Measurements from ENCODE around the gene KLLN.
A peak's percentile ranks its signal among the peaks of the same experiment; 100 is the strongest.

The KLLN gene

DNA sequence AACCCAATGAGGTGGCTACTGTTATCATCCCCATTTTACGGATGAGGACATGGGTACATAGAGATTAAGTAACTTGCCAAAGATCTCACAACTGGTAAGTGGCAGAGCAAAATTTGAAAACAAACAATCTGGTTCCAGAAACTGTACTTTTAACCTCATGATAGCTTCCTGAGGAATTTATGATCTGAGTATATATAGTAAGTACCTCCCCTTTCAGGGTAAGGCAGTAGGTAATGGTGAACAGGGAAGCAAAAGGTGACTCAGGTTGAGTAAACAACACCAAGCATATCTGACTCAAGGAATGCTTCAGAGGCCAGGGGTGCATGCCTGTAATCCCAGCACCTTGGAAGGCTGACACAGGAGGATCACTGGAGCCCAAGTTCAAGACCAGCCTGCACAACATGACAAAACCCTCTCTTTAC is 21.1 kb downstream of the KLLN start:
- no peak overlapping the region for H3K4me3 ChIP-seq (replicated peaks; ENCODE audit: insufficient read depth, low read length)
- DNase-seq (ENCODE audit: low read depth in 1 of 2, low spot score in 1 of 2), result no peak
- TF ChIP-seq, protein P1, sequence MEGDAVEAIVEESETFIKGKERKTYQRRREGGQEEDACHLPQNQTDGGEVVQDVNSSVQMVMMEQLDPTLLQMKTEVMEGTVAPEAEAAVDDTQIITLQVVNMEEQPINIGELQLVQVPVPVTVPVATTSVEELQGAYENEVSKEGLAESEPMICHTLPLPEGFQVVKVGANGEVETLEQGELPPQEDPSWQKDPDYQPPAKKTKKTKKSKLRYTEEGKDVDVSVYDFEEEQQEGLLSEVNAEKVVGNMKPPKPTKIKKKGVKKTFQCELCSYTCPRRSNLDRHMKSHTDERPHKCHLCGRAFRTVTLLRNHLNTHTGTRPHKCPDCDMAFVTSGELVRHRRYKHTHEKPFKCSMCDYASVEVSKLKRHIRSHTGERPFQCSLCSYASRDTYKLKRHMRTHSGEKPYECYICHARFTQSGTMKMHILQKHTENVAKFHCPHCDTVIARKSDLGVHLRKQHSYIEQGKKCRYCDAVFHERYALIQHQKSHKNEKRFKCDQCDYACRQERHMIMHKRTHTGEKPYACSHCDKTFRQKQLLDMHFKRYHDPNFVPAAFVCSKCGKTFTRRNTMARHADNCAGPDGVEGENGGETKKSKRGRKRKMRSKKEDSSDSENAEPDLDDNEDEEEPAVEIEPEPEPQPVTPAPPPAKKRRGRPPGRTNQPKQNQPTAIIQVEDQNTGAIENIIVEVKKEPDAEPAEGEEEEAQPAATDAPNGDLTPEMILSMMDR (IDR thresholded peaks at IDR 0.05; ENCODE audit: insufficient read depth, low read length), result no peak
- TF ChIP-seq, protein P2, sequence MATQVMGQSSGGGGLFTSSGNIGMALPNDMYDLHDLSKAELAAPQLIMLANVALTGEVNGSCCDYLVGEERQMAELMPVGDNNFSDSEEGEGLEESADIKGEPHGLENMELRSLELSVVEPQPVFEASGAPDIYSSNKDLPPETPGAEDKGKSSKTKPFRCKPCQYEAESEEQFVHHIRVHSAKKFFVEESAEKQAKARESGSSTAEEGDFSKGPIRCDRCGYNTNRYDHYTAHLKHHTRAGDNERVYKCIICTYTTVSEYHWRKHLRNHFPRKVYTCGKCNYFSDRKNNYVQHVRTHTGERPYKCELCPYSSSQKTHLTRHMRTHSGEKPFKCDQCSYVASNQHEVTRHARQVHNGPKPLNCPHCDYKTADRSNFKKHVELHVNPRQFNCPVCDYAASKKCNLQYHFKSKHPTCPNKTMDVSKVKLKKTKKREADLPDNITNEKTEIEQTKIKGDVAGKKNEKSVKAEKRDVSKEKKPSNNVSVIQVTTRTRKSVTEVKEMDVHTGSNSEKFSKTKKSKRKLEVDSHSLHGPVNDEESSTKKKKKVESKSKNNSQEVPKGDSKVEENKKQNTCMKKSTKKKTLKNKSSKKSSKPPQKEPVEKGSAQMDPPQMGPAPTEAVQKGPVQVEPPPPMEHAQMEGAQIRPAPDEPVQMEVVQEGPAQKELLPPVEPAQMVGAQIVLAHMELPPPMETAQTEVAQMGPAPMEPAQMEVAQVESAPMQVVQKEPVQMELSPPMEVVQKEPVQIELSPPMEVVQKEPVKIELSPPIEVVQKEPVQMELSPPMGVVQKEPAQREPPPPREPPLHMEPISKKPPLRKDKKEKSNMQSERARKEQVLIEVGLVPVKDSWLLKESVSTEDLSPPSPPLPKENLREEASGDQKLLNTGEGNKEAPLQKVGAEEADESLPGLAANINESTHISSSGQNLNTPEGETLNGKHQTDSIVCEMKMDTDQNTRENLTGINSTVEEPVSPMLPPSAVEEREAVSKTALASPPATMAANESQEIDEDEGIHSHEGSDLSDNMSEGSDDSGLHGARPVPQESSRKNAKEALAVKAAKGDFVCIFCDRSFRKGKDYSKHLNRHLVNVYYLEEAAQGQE (IDR thresholded peaks at IDR 0.05; ENCODE audit: insufficient replicate concordance, low read depth), result no peak
- TF ChIP-seq SPI1 (IDR thresholded peaks at IDR 0.05; ENCODE audit: borderline replicate concordance, low read depth) (no peak), GABPA (IDR thresholded peaks at IDR 0.05; ENCODE audit: low read depth) (no peak), POLR2AphosphoS5 (IDR thresholded peaks at IDR 0.05; ENCODE audit: low read depth) (no peak)
- no peak overlapping the region for H3K27ac ChIP-seq (replicated peaks)
- no peaks in the 10 kb centered on the region for H3K27me3 ChIP-seq (ENCODE audit: insufficient read depth, poor library complexity, severe bottlenecking)

DNA sequence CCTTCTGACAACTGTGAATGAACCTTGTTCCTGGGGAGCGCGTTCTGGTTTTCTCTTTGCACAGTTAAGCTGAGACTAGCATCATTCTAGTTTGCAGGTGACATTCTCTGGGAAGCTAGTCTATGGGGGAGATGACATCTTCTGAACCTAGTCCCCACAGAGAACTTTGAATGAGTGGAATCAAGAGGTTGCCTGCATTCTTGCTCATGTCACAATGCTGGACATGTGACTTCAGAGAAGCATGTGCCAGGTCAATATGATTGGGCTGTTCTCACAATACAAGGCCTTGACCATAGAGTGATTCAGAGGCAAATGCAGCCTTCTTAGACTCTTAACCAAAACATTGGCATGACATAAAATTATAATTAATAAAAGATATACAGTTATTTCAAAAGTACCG is 22.1 kb downstream of the KLLN start:
- Histone ChIP-seq H3K27ac (replicated peaks) (no peak overlapping the region), H3K4me3 (replicated peaks; ENCODE audit: insufficient read depth, low read length) (no peak overlapping the region), H3K27me3 (ENCODE audit: insufficient read depth, poor library complexity, severe bottlenecking) (no peaks in the 10 kb centered on the region)
- no peak for TF ChIP-seq SPI1 (IDR thresholded peaks at IDR 0.05; ENCODE audit: borderline replicate concordance, low read depth)
- no peak for DNase-seq (ENCODE audit: low read depth in 1 of 2, low spot score in 1 of 2)

DNA sequence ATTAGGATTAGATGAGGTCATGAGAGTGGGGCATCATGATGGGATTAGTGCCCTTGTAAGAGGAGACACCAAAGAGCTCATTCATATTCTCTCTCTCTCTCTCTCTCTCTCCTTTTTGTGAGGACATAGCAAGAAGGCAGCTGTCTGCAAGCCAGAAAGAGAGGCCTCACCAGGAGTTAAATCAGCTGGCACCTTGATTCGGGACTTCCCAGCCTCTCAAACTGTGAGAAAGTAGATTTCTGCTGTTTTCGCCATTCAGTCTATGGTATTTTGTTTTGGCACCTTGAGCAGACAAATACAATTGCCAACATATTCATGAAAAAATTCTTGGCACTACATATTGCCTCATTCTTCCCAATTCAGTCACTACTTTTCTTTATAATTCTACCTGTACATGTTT is 24.7 kb downstream of the KLLN start:
- no peak for DNase-seq (ENCODE audit: low read depth in 1 of 2, low spot score in 1 of 2)
- no peak for TF ChIP-seq SPI1 (IDR thresholded peaks at IDR 0.05; ENCODE audit: borderline replicate concordance, low read depth)
- Histone ChIP-seq H3K27me3 (ENCODE audit: insufficient read depth, poor library complexity, severe bottlenecking) (no peaks in the 10 kb centered on the region), H3K4me3 (replicated peaks; ENCODE audit: insufficient read depth, low read length) (no peak overlapping the region), H3K27ac (replicated peaks) (no peak overlapping the region)

DNA sequence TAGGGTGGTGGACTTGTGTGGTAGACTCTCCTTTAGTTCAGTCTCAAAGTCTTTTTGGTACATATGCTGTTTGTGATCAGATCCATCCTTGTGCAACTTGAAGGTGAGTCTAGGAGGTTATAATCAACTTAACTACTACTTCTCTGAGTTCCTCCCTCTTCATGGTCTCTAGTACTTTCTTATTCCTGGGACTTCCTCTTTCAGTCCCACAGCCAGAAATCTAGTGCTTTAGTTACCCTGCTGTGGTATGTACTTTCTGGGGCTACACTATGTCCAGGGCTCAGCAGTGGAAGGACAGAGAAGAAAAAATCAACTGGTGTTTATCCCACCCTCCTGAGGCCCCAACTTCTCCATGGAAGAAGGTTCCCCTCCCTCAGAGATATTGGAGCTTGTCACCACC is 25.9 kb downstream of the KLLN start:
- Histone ChIP-seq H3K27ac (replicated peaks) (no peak overlapping the region), H3K4me3 (replicated peaks; ENCODE audit: insufficient read depth, low read length) (no peak overlapping the region), H3K27me3 (ENCODE audit: insufficient read depth, poor library complexity, severe bottlenecking) (no peaks in the 10 kb centered on the region)
- peak; percentile 98 for TF ChIP-seq SPI1 (IDR thresholded peaks at IDR 0.05; ENCODE audit: borderline replicate concordance, low read depth)
- no peak for TF ChIP-seq POLR2AphosphoS5 (IDR thresholded peaks at IDR 0.05; ENCODE audit: low read depth)
- peak in 1 of 2 experiments; percentile 22 for DNase-seq (ENCODE audit: low read depth in 1 of 2, low spot score in 1 of 2)

DNA sequence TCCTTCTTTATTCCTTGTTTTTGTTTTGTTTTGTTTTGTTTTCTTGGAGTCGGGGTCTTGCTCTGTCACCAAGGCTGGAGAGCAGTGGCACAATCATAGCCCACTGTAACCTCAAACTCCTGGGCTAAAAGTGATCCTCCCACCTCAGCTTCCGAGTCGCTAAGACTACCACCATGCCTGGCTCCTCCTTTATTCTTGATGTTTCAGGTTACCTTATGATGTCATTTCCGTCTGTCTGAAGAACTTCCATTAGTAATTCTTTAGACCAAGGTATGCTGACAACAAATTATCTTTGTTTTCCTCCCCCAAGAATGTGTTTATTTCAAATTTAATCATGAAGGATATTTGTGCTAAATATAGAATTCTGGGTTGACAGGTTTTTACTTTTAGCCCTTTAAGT is 27.2 kb downstream of the KLLN start:
- no peak for TF ChIP-seq SPI1 (IDR thresholded peaks at IDR 0.05; ENCODE audit: borderline replicate concordance, low read depth)
- TF ChIP-seq, protein P1 (IDR thresholded peaks at IDR 0.05; ENCODE audit: insufficient read depth, low read length), result no peak
- TF ChIP-seq, protein P2 (IDR thresholded peaks at IDR 0.05; ENCODE audit: insufficient replicate concordance, low read depth), result no peak
- no peak for TF ChIP-seq GABPA (IDR thresholded peaks at IDR 0.05; ENCODE audit: low read depth)
- no peak for TF ChIP-seq POLR2AphosphoS5 (IDR thresholded peaks at IDR 0.05; ENCODE audit: low read depth)
- DNase-seq (ENCODE audit: low read depth in 1 of 2, low spot score in 1 of 2), result no peak
- H3K27me3 ChIP-seq (ENCODE audit: insufficient read depth, poor library complexity, severe bottlenecking), result no peaks in the 10 kb centered on the region

More for the DNA sequence above, 27.2 kb downstream of the KLLN start:
- Histone ChIP-seq H3K27ac (replicated peaks) (no peak overlapping the region), H3K4me3 (replicated peaks; ENCODE audit: insufficient read depth, low read length) (no peak overlapping the region)
